CD1c-positive myeloid dendritic cell (primary cell): ENCODE results near the gene ELOB.
A peak's percentile ranks its signal among the peaks of the same experiment; 100 is the strongest.

ENCODE experiments used
- DNase-seq: peaks from one replicate; pipeline ENCODE4 v3.0.0-alpha.2; 2016; ENCODE audit errors: extremely low spot score

The ELOB gene

GRCh38 chr16:2777231-2777902, at the start of gene ELOB:
TSS of gene ELOB (minus strand) at chr16:2777280. CDS start at chr16:2777239, 41 bp downstream.
- DNase-seq = peak; percentile 94

GRCh38 chr16:2825906-2826305, 48.8 kb upstream of the ELOB start:
- no peak for DNase-seq

- no peak for DNase-seq
These were observed 48.1 kb upstream of the ELOB start for GRCh38 chr16:2825049-2825742.

GRCh38 chr16:2824626-2825025, 47.5 kb upstream of the ELOB start:
- DNase-seq = no peak

- no peak for DNase-seq
These were observed 45.4 kb upstream of the ELOB start for GRCh38 chr16:2822496-2822895.

GRCh38 chr16:2822158-2822495, 45.0 kb upstream of the ELOB start:
- DNase-seq = no peak

GRCh38 chr16:2821487-2822157, 44.5 kb upstream of the ELOB start:
- no peak for DNase-seq

- DNase-seq = no peak
These were observed 43.9 kb upstream of the ELOB start for GRCh38 chr16:2820836-2821486.

- no peak for DNase-seq
These were observed 43.1 kb upstream of the ELOB start for GRCh38 chr16:2819939-2820835.

- no peak for DNase-seq
These were observed 42.3 kb upstream of the ELOB start for GRCh38 chr16:2819179-2819938.

- no peak for DNase-seq
These were observed 41.3 kb upstream of the ELOB start for GRCh38 chr16:2818272-2818876.

GRCh38 chr16:2817340-2818271, 40.5 kb upstream of the ELOB start:
- no peak for DNase-seq

GRCh38 chr16:2816751-2817339, 39.8 kb upstream of the ELOB start, which contains the start of gene PRSS21:
TSS of gene PRSS21 (plus strand) at chr16:2817237. CDS start at chr16:2817269, 32 bp downstream.
- no peak for DNase-seq

- peak; percentile 42 for DNase-seq
These were observed 38.3 kb upstream of the ELOB start for GRCh38 chr16:2815299-2815771.

GRCh38 chr16:2814551-2815298, 37.6 kb upstream of the ELOB start:
- no peak for DNase-seq

- DNase-seq = no peak
These were observed 36.7 kb upstream of the ELOB start for GRCh38 chr16:2813771-2814221.

- no peak for DNase-seq
These were observed 34.8 kb upstream of the ELOB start for GRCh38 chr16:2811703-2812471.
